Cardiac muscle cell (in vitro differentiated cells and primary cell): Measurements from ENCODE around the gene ADAD2. TPM values are rescaled to one million over a fixed set of nuclear protein-coding genes. Genes with fewer than 3 reads are reported as not detected.

Experiments used
- DNase-seq, 2 donors: peaks; one replicate each; pipeline versions ENCODE4 v3.0.0 to v3.0.0-alpha.2; 2010 to 2017; ENCODE audit warnings: low read depth in 1 of 2, low spot score in 1 of 2
- H3K27ac ChIP-seq: fragments of 200-600 bp; sonication (generic); 2 replicates; pipeline ENCODE4 v1.5.1; 2016
- H3K27me3 ChIP-seq: fragments of 200-600 bp; sonication (generic); 2 replicates; pipeline ENCODE4 v1.6.0; 2016; ENCODE audit warnings: control low read depth
- H3K36me3 ChIP-seq: fragments of 200-600 bp; sonication (generic); 2 replicates; pipeline ENCODE4 v1.5.1; 2016; ENCODE audit warnings: control low read depth
- H3K4me1 ChIP-seq: fragments of 200-600 bp; sonication (generic); 2 replicates; pipeline ENCODE4 v1.8.1; 2017; ENCODE audit warnings: low read depth, mild to moderate bottlenecking, mixed run types
- H3K4me3 ChIP-seq: fragments of 200-600 bp; sonication (generic); 2 replicates; pipeline ENCODE4 v1.5.1; 2016; ENCODE audit warnings: mild to moderate bottlenecking
- H3K9me3 ChIP-seq: fragments of 200-600 bp; sonication (generic); 2 replicates; pipeline ENCODE4 v1.5.1; 2017; ENCODE audit warnings: low read depth, mild to moderate bottlenecking, control low read depth
- CTCF ChIP-seq: IDR thresholded peaks from 2 replicates; pipeline ENCODE4 v1.5.1; 2012; ENCODE audit warnings: low read depth, mild to moderate bottlenecking, low read length
- polyA plus RNA-seq: library from polyadenylated mRNA; unstranded; fragments of >200 nt; fragmentation: Nextera tagmentation; extraction: Ambion mirVana; gene quantifications from 2 replicates; pipeline ENCODE4 v1.2.1, GENCODE V29; 2016
- total RNA-seq: library from RNA; depleted of rRNA; stranded (reverse); fragments of >200 nt; gene quantifications from 2 replicates; pipeline ENCODE4 v1.2.3, GENCODE V29; 2016

ADAD2 gene
- total and polyA plus RNA-seq, 2 experiments from 2014 or later, result not detected

DNA sequence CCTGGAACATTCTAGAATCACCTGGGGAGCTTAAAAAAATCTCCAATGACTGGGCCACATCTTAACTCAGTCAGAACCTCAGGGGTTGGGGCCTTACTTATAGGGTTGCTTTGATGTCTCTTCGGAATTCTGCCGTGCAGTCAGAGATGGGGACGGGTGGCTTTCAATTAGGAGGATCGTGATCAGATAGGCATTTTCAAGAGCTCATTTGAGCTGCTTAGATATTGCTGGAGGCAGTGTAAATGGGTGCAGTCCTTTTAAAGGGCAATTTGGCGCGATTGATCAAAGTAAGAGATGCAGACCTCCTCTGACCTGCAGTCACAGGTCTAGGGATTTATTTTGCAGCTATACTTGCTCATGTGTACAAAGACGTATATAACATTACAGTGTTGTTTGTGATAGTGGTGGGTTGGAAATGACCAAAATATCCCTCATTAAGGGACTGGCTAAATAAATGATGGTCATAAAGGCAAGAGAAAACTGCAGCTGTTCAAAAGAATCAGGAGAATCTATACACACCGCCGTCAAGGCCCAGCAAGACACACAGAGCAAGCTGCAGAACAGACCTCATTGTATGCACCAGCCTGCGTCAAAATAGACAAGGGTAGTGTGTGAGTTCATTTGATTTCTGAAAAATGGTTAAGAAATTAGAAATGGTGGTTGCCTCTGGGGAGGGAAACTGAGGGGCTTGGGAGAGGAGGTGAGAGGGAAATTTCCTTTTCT lies 55.2 kb downstream of the ADAD2 start:
- Histone ChIP-seq H3K4me3 (no peak overlapping the region), H3K4me1 (no peaks in the 10 kb centered on the region), H3K27ac (no peak overlapping the region), H3K27me3 (no peaks in the 10 kb centered on the region), H3K36me3 (no peaks in the 10 kb centered on the region), H3K9me3 (no peaks in the 10 kb centered on the region)
- DNase-seq, result no peak
- no peak for TF ChIP-seq CTCF

DNA sequence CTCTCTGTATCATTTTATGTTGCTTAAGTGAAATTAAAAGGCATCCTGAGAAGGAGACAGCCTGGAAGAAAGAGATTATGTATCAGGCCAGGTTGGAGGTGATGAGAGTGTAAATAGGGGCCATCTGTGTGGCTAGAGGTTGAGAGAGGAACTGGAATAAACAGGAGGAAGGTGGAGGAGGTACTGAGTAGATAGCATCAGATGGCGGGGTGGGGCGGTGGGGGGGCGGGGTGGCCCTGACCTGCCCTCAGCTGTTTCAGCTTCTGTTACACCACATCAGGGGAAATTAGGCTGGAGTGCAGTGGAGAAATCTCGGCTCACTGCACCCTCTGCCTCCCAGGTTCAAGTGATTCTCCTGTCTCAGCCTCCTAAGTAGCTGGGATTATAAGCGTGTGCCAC lies 55.7 kb downstream of the ADAD2 start:
- DNase-seq, result no peak
- Histone ChIP-seq H3K9me3 (no peaks in the 10 kb centered on the region), H3K27ac (no peak overlapping the region), H3K27me3 (no peaks in the 10 kb centered on the region), H3K4me1 (no peaks in the 10 kb centered on the region), H3K4me3 (no peak overlapping the region), H3K36me3 (no peaks in the 10 kb centered on the region)
- TF ChIP-seq CTCF, result no peak

Other genes starting within 250 kb of the ADAD2 start
- gene OSGIN1, start 237.9 kb upstream of the ADAD2 start, total RNA-seq, result 0.60 and 3.4 TPM in 2 replicates
- 0.76 and 3.4 TPM in 2 replicates for gene OSGIN1, start 237.9 kb upstream of the ADAD2 start, polyA plus RNA-seq
- gene NECAB2, start 222.9 kb upstream of the ADAD2 start, total RNA-seq, result 0.63 and 2.7 TPM in 2 replicates
- 0.90 and 2.2 TPM in 2 replicates for gene NECAB2, start 222.9 kb upstream of the ADAD2 start, polyA plus RNA-seq
- not detected in 2 replicates for gene SLC38A8, start 148.4 kb upstream of the ADAD2 start, total RNA-seq
- gene SLC38A8, start 148.4 kb upstream of the ADAD2 start, polyA plus RNA-seq, result not detected in 2 replicates
- 69.7 and 70.1 TPM in 2 replicates for gene MBTPS1, start 74.2 kb upstream of the ADAD2 start, total RNA-seq
- 61.0 and 64.5 TPM in 2 replicates for gene MBTPS1, start 74.2 kb upstream of the ADAD2 start, polyA plus RNA-seq
- gene HSDL1, start 46.0 kb upstream of the ADAD2 start, total RNA-seq, result 51.7 and 58.9 TPM in 2 replicates
- gene HSDL1, start 46.0 kb upstream of the ADAD2 start, polyA plus RNA-seq, result 60.0 and 78.1 TPM in 2 replicates
- 0.51 and 1.3 TPM in 2 replicates for gene DNAAF1, start 45.8 kb upstream of the ADAD2 start, total RNA-seq
- 0.82 and 1.1 TPM in 2 replicates for gene DNAAF1, start 45.8 kb upstream of the ADAD2 start, polyA plus RNA-seq
- gene TAF1C, start 4.1 kb upstream of the ADAD2 start, total RNA-seq, result 37.2 and 73.4 TPM in 2 replicates
- 54.8 and 62.7 TPM in 2 replicates for gene TAF1C, start 4.1 kb upstream of the ADAD2 start, polyA plus RNA-seq
- not detected in 2 replicates for gene KCNG4, start 48.9 kb downstream of the ADAD2 start, total RNA-seq
- not detected in 2 replicates for gene KCNG4, start 48.9 kb downstream of the ADAD2 start, polyA plus RNA-seq
- gene WFDC1, start 103.7 kb downstream of the ADAD2 start, total RNA-seq, result 18.5 and 18.9 TPM in 2 replicates
- gene WFDC1, start 103.7 kb downstream of the ADAD2 start, polyA plus RNA-seq, result 20.1 and 22.2 TPM in 2 replicates
- gene ATP2C2, start 177.4 kb downstream of the ADAD2 start, total RNA-seq, result 0.18 TPM in 1 of 2 replicates, not detected in the other
- gene ATP2C2, start 177.4 kb downstream of the ADAD2 start, polyA plus RNA-seq, result 0.53 and 0.79 TPM in 2 replicates